Muscle of arm (tissue), 12 donors: ENCODE data around the gene ZNF423. TPM values are rescaled to one million over a fixed set of nuclear protein-coding genes. Genes with fewer than 3 reads are reported as not detected.

Experiments
- DNase-seq: peaks from one replicate; pipeline ENCODE4 v3.0.0-alpha.2; 2013
- polyA plus RNA-seq, 12 donors: library from polyadenylated mRNA; unstranded; fragments of 120-200 nt; gene quantifications; one replicate each; pipeline ENCODE4 v1.2.1, GENCODE V29; 2013; ENCODE audit not compliant: insufficient read length in 12 of 12

Gene ZNF423
- polyA plus RNA-seq, 12 donors = 22.6 to 37.5 (median 25.9) TPM; not detected in 1

GRCh38 chr16:49462989-49463371 lies 392.9 kb downstream of the ZNF423 start:
- no peak for DNase-seq

- DNase-seq = no peak
These were observed 393.4 kb downstream of the ZNF423 start for GRCh38 chr16:49462362-49462988.

- no peak for DNase-seq
These were observed 394.4 kb downstream of the ZNF423 start for GRCh38 chr16:49461517-49461951.

GRCh38 chr16:49460786-49461470 lies 395.0 kb downstream of the ZNF423 start:
- no peak for DNase-seq

GRCh38 chr16:49459953-49460735 lies 395.8 kb downstream of the ZNF423 start:
- no peak for DNase-seq

- no peak for DNase-seq
These were observed 397.1 kb downstream of the ZNF423 start for GRCh38 chr16:49458656-49459445.

GRCh38 chr16:49458243-49458642 lies 397.7 kb downstream of the ZNF423 start:
- DNase-seq = no peak

GRCh38 chr16:49457196-49457595 lies 398.7 kb downstream of the ZNF423 start:
- no peak for DNase-seq

- no peak for DNase-seq
These were observed 399.1 kb downstream of the ZNF423 start for GRCh38 chr16:49456763-49457162.

- DNase-seq = no peak
These were observed 399.7 kb downstream of the ZNF423 start for GRCh38 chr16:49455991-49456745.

- DNase-seq = no peak
These were observed 400.5 kb downstream of the ZNF423 start for GRCh38 chr16:49455181-49455990.

GRCh38 chr16:49454426-49455180 lies 401.3 kb downstream of the ZNF423 start:
- DNase-seq = no peak

- no peak for DNase-seq
These were observed 401.9 kb downstream of the ZNF423 start for GRCh38 chr16:49453983-49454382.

GRCh38 chr16:49453021-49453420 lies 402.9 kb downstream of the ZNF423 start:
- no peak for DNase-seq

- DNase-seq = no peak
These were observed 403.3 kb downstream of the ZNF423 start for GRCh38 chr16:49452578-49452977.

GRCh38 chr16:49452108-49452507 lies 403.8 kb downstream of the ZNF423 start:
- no peak for DNase-seq

- DNase-seq = no peak
These were observed 409.1 kb downstream of the ZNF423 start for GRCh38 chr16:49446805-49447204.

- no peak for DNase-seq
These were observed 412.3 kb downstream of the ZNF423 start for GRCh38 chr16:49443576-49443975.

- DNase-seq = no peak
These were observed 413.1 kb downstream of the ZNF423 start for GRCh38 chr16:49442805-49443204.

- DNase-seq = peak; percentile 21
These were observed 414.5 kb downstream of the ZNF423 start for GRCh38 chr16:49441366-49441780.
